BLaER1 (cell line): ENCODE results near the gene LATS2.
"Not testable (repeated sequence)": the region's sequence is repeated elsewhere in the genome, so short reads cannot be mapped to it uniquely, and the experiment has no call there.

ENCODE experiments used
- H3K27ac ChIP-seq: shearing (Covaris generic); formaldehyde crosslinking; 2 replicates; pipeline ENCODE4 v1.8.1; 2022
- H3K27me3 ChIP-seq: shearing (Covaris generic); formaldehyde crosslinking; 2 replicates; pipeline ENCODE4 v1.8.1; 2022
- H3K36me3 ChIP-seq: shearing (Covaris generic); formaldehyde crosslinking; 2 replicates; pipeline ENCODE4 v1.8.1; 2022
- H3K4me1 ChIP-seq: shearing (Covaris generic); formaldehyde crosslinking; 2 replicates; pipeline ENCODE4 v1.8.1; 2022
- H3K4me2 ChIP-seq: shearing (Covaris generic); formaldehyde crosslinking; 2 replicates; pipeline ENCODE4 v1.8.1; 2022
- H3K4me3 ChIP-seq: shearing (Covaris generic); formaldehyde crosslinking; 2 replicates; pipeline ENCODE4 v1.8.1; 2022
- H3K9ac ChIP-seq: shearing (Covaris generic); formaldehyde crosslinking; 2 replicates; pipeline ENCODE4 v1.8.1; 2022
- H3K9me3 ChIP-seq: shearing (Covaris generic); formaldehyde crosslinking; 2 replicates; pipeline ENCODE4 v1.8.1; 2022
- H4K20me1 ChIP-seq: shearing (Covaris generic); formaldehyde crosslinking; 2 replicates; pipeline ENCODE4 v1.8.1; 2022
- Cebpa-rat ChIP-seq: shearing (Covaris generic); IDR thresholded peaks from 2 replicates; pipeline ENCODE4 v1.8.1; 2022

The LATS2 gene

GRCh38 chr13:20955496-20955895 is 105.9 kb downstream of the LATS2 start:
- Histone ChIP-seq H3K4me2 (no peak overlapping the region), H3K4me1 (peaks cover 6% of the 10 kb centered on the region)
- no peak for TF ChIP-seq Cebpa-rat

GRCh38 chr13:20953245-20953931 is 108.0 kb downstream of the LATS2 start:
- Histone ChIP-seq H3K4me3 (no peak overlapping the region), H3K27ac (no peak overlapping the region), H4K20me1 (no peaks in the 10 kb centered on the region), H3K27me3 (no peaks in the 10 kb centered on the region), H3K9me3 (no peaks in the 10 kb centered on the region; the same call in 1 of the 2 replicates), H3K4me1 (no peaks in the 10 kb centered on the region), H3K9ac (no peak overlapping the region), H3K36me3 (no peaks in the 10 kb centered on the region), H3K4me2 (no peak overlapping the region)
- no peak for TF ChIP-seq Cebpa-rat

More at GRCh38 chr13:20955496-20955895, 105.9 kb downstream of the LATS2 start:
- no peak overlapping the region for H3K9ac ChIP-seq
- H3K27me3 ChIP-seq: no peaks in the 10 kb centered on the region
- H3K4me3 ChIP-seq: no peak overlapping the region
- no peaks in the 10 kb centered on the region for H4K20me1 ChIP-seq
- H3K9me3 ChIP-seq: no peaks in the 10 kb centered on the region; the same call in 1 of the 2 replicates
- H3K27ac ChIP-seq: no peak overlapping the region
- H3K36me3 ChIP-seq: no peaks in the 10 kb centered on the region

GRCh38 chr13:20952838-20953237 is 108.5 kb downstream of the LATS2 start:
- no peak overlapping the region for H3K4me2 ChIP-seq
- TF ChIP-seq Cebpa-rat: no peak
- H3K4me3 ChIP-seq: no peak overlapping the region
- H4K20me1 ChIP-seq: no peaks in the 10 kb centered on the region
- no peak overlapping the region for H3K9ac ChIP-seq
- no peaks in the 10 kb centered on the region for H3K36me3 ChIP-seq
- H3K4me1 ChIP-seq: no peaks in the 10 kb centered on the region
- no peaks in the 10 kb centered on the region for H3K27me3 ChIP-seq
- H3K27ac ChIP-seq: no peak overlapping the region
- no peaks in the 10 kb centered on the region; the same call in 1 of the 2 replicates for H3K9me3 ChIP-seq

- not testable (repeated sequence) for H3K27ac ChIP-seq, H3K27me3 ChIP-seq, H4K20me1 ChIP-seq, H3K4me2 ChIP-seq, H3K9me3 ChIP-seq, H3K36me3 ChIP-seq, H3K4me3 ChIP-seq, H3K9ac ChIP-seq
- H3K4me1 ChIP-seq: peaks cover 37% of the 10 kb centered on the region
These were observed 113.4 kb downstream of the LATS2 start for GRCh38 chr13:20948001-20948400.

- no peak for TF ChIP-seq Cebpa-rat
- Histone ChIP-seq H3K36me3 (no peaks in the 10 kb centered on the region), H3K4me2 (peak overlapping the region; percentile 76), H3K27ac (peak overlapping the region; percentile 79), H4K20me1 (no peaks in the 10 kb centered on the region), H3K9me3 (no peaks in the 10 kb centered on the region; the same call in 1 of the 2 replicates), H3K4me1 (peaks cover 38% of the 10 kb centered on the region), H3K27me3 (no peaks in the 10 kb centered on the region), H3K9ac (0 out of 2 replicates have a peak overlapping the region, but pooled peaks have one; percentile 60), H3K4me3 (0 out of 2 replicates have a peak overlapping the region, but pooled peaks have one; percentile 43)
These were observed 115.4 kb downstream of the LATS2 start for GRCh38 chr13:20945952-20946383.

- H3K4me1 ChIP-seq: peaks cover 38% of the 10 kb centered on the region
- H3K9ac ChIP-seq: no peak overlapping the region
- no peaks in the 10 kb centered on the region for H3K36me3 ChIP-seq
- H3K27ac ChIP-seq: no peak overlapping the region
- H3K9me3 ChIP-seq: no peaks in the 10 kb centered on the region
- no peak for TF ChIP-seq Cebpa-rat
- no peak overlapping the region for H3K4me3 ChIP-seq
- peak overlapping the region; percentile 18; the same call in 1 of the 2 replicates for H3K4me2 ChIP-seq
- H3K27me3 ChIP-seq: no peaks in the 10 kb centered on the region
- no peaks in the 10 kb centered on the region for H4K20me1 ChIP-seq
These were observed 118.3 kb downstream of the LATS2 start for GRCh38 chr13:20942938-20943559.

GRCh38 chr13:20940511-20940910 is 120.9 kb downstream of the LATS2 start:
- not testable (repeated sequence) for H3K9ac ChIP-seq, H3K4me3 ChIP-seq, H3K4me2 ChIP-seq, H4K20me1 ChIP-seq, H3K36me3 ChIP-seq, H3K27me3 ChIP-seq, H3K9me3 ChIP-seq, H3K27ac ChIP-seq
- H3K4me1 ChIP-seq: peaks cover 25% of the 10 kb centered on the region

- Histone ChIP-seq H3K36me3 (no peaks in the 10 kb centered on the region), H3K9ac (no peak overlapping the region), H4K20me1 (no peaks in the 10 kb centered on the region), H3K4me3 (no peak overlapping the region), H3K27me3 (no peaks in the 10 kb centered on the region), H3K9me3 (no peaks in the 10 kb centered on the region), H3K4me2 (no peak overlapping the region), H3K27ac (no peak overlapping the region), H3K4me1 (peaks cover 20% of the 10 kb centered on the region)
- no peak for TF ChIP-seq Cebpa-rat
These were observed 121.3 kb downstream of the LATS2 start for GRCh38 chr13:20940083-20940482.

GRCh38 chr13:20939662-20940061 is 121.7 kb downstream of the LATS2 start:
- Histone ChIP-seq H3K4me1 (peaks cover 16% of the 10 kb centered on the region), H3K4me2 (no peak overlapping the region), H3K27me3 (no peaks in the 10 kb centered on the region), H3K27ac (no peak overlapping the region), H3K9me3 (no peaks in the 10 kb centered on the region), H3K4me3 (no peak overlapping the region), H3K9ac (no peak overlapping the region), H4K20me1 (no peaks in the 10 kb centered on the region), H3K36me3 (no peaks in the 10 kb centered on the region)
- TF ChIP-seq Cebpa-rat: no peak

GRCh38 chr13:20938302-20938701 is 123.1 kb downstream of the LATS2 start:
- no peak for TF ChIP-seq Cebpa-rat
- Histone ChIP-seq H3K4me2 (no peak overlapping the region), H3K27me3 (no peaks in the 10 kb centered on the region), H3K4me1 (peaks cover 4% of the 10 kb centered on the region; the same call in 1 of the 2 replicates), H4K20me1 (no peaks in the 10 kb centered on the region), H3K4me3 (no peak overlapping the region), H3K9ac (no peak overlapping the region), H3K9me3 (no peaks in the 10 kb centered on the region), H3K27ac (no peak overlapping the region), H3K36me3 (no peaks in the 10 kb centered on the region)
